H1 (cell line): ENCODE results near the gene SPSB1. TPM values are rescaled to one million over a fixed set of nuclear protein-coding genes. Genes with fewer than 3 reads are reported as not detected.

ENCODE experiments used
- CTCF ChIA-PET: fragments of 300-600 bp; sonication (Branson Sonifier 250); formaldehyde crosslinking; loops from one replicate; lab custom pipeline; 2021; ENCODE audit not compliant: partially characterized antibody; lab: Charles Lee
- POLR2A ChIA-PET: fragments of 300-600 bp; sonication (Branson Sonifier 250); formaldehyde crosslinking; loops from one replicate; lab custom pipeline; 2021; ENCODE audit warnings: inconsistent platforms; ENCODE audit not compliant: partially characterized antibody; lab: Charles Lee
- DNase-seq, 2 experiments: peaks; one replicate each; pipeline versions ENCODE4 v3.0.0 to v3.0.0-alpha.2; 2010 to 2022; ENCODE audit warnings: low spot score in 2 of 2, low read depth in 1 of 2, mixed read lengths in 1 of 2
- FAIRE-seq: peaks from 2 replicates; lab custom pipeline; 2011; peaks lifted over from hg19 to GRCh38; lab: Jason Lieb, UNC
- H2AFZ ChIP-seq: 2 replicates; pipeline ENCODE4 v1.8.1; 2012; ENCODE audit warnings: low read length, inconsistent platforms
- H2AK5ac ChIP-seq: 2 replicates; pipeline ENCODE4 v1.6.1; 2013; ENCODE audit warnings: low read depth, low read length
- H2BK120ac ChIP-seq: replicated peaks from 2 replicates; pipeline ENCODE3; 2013; ENCODE audit warnings: low read depth, low read length, inconsistent platforms
- H2BK12ac ChIP-seq: 2 replicates; pipeline ENCODE4 v1.6.1; 2013; ENCODE audit warnings: low read depth, low read length
- H2BK15ac ChIP-seq: 2 replicates; pipeline ENCODE4 v1.6.1; 2013; ENCODE audit warnings: low read length
- H2BK20ac ChIP-seq: 2 replicates; pipeline ENCODE4 v1.6.1; 2013; ENCODE audit warnings: low read length
- H2BK5ac ChIP-seq: 2 replicates; pipeline ENCODE4 v1.6.1; 2013; ENCODE audit warnings: low read depth, low read length
- H3K14ac ChIP-seq: 2 replicates; pipeline ENCODE4 v1.6.1; 2013; ENCODE audit warnings: inconsistent platforms; ENCODE audit not compliant: insufficient read length
- H3K18ac ChIP-seq: 2 replicates; pipeline ENCODE4 v1.6.1; 2013; ENCODE audit warnings: low read length; ENCODE audit errors: extremely low read depth
- H3K23ac ChIP-seq: 2 replicates; pipeline ENCODE4 v1.6.1; 2013; ENCODE audit warnings: inconsistent platforms; ENCODE audit not compliant: insufficient read length
- H3K23me2 ChIP-seq: 2 replicates; pipeline ENCODE4 v1.6.1; 2013; ENCODE audit warnings: low read depth, low read length
- H3K27ac ChIP-seq: 2 replicates; pipeline ENCODE4 v1.6.1; 2011; ENCODE audit warnings: low read depth, low read length, inconsistent platforms
- H3K27me3 ChIP-seq, 4 experiments: replicated peaks in 1 of 4; 1 replicate in 1 of 4; 2 replicates in 3 of 4; pipeline versions ENCODE4 v1.6.1 to v1.8.1; 2011 to 2013; ENCODE audit warnings: low read length in 3 of 4, mild to moderate bottlenecking in 3 of 4, inconsistent platforms in 2 of 4, mixed read lengths in 2 of 4, moderate library complexity in 1 of 4; ENCODE audit not compliant: control insufficient read depth in 3 of 4, insufficient read depth in 3 of 4; ENCODE audit errors: extremely low read depth in 1 of 4
- H3K36me3 ChIP-seq, 4 experiments: 2 replicates each; pipeline versions ENCODE4 v1.6.1 to v1.8.1; 2011 to 2013; ENCODE audit warnings: mild to moderate bottlenecking in 4 of 4, low read length in 3 of 4, moderate library complexity in 2 of 4, control low read depth in 1 of 4, inconsistent platforms in 1 of 4; ENCODE audit not compliant: insufficient read depth in 4 of 4, control insufficient read depth in 2 of 4
- H3K4ac ChIP-seq: replicated peaks from 2 replicates; pipeline ENCODE3; 2013; ENCODE audit warnings: low read length, low read depth, mixed read lengths, inconsistent platforms; ENCODE audit not compliant: insufficient read length
- H3K4me1 ChIP-seq, 4 experiments: replicated peaks in 1 of 4; 1 replicate in 1 of 4; 2 replicates in 3 of 4; pipeline versions ENCODE4 v1.6.1 to v1.8.1; 2011 to 2013; ENCODE audit warnings: low read length in 3 of 4, inconsistent platforms in 2 of 4, mixed read lengths in 1 of 4; ENCODE audit not compliant: insufficient read depth in 4 of 4, control insufficient read depth in 3 of 4
- H3K4me2 ChIP-seq, 2 experiments: 2 replicates each; pipeline versions ENCODE4 v1.6.1 to v1.8.1; 2011 to 2013; ENCODE audit warnings: low read depth in 2 of 2, low read length in 2 of 2, control low read depth in 1 of 2, inconsistent platforms in 1 of 2, mild to moderate bottlenecking in 1 of 2; ENCODE audit not compliant: insufficient read depth in 1 of 2
- H3K4me3 ChIP-seq, 4 experiments: fragments of 200-600, 300-600 bp in 1 of 4; sonication (generic), shearing (Covaris generic), sonication (Bioruptor Twin) in 1 of 4; 2 replicates each; pipeline versions ENCODE4 v1.5.1 to v1.8.1; 2011 to 2016; ENCODE audit warnings: low read length in 4 of 4, low read depth in 3 of 4, control low read depth in 2 of 4, inconsistent platforms in 2 of 4, mild to moderate bottlenecking in 2 of 4, mixed read lengths in 1 of 4, moderate library complexity in 1 of 4; ENCODE audit not compliant: insufficient read depth in 2 of 4; ENCODE audit errors: extremely low read depth in 1 of 4
- H3K56ac ChIP-seq: replicated peaks from 2 replicates; pipeline ENCODE3; 2013; ENCODE audit warnings: low read depth, mild to moderate bottlenecking, mixed read lengths, low read length, inconsistent platforms; ENCODE audit not compliant: insufficient read length
- H3K79me1 ChIP-seq: 2 replicates; pipeline ENCODE4 v1.6.1; 2013; ENCODE audit warnings: low read depth, low read length, control low read depth
- H3K79me2 ChIP-seq, 2 experiments: 2 replicates each; pipeline versions ENCODE4 v1.6.1 to v1.8.1; 2012 to 2013; ENCODE audit warnings: low read length in 2 of 2, mild to moderate bottlenecking in 2 of 2, inconsistent platforms in 1 of 2; ENCODE audit not compliant: insufficient read depth in 2 of 2, control insufficient read depth in 1 of 2
- H3K9ac ChIP-seq, 4 experiments: replicated peaks in 1 of 4; 1 replicate in 1 of 4; 2 replicates in 3 of 4; pipeline versions ENCODE4 v1.6.1 to v1.8.1; 2011 to 2013; ENCODE audit warnings: low read depth in 3 of 4, low read length in 3 of 4, control low read depth in 2 of 4, mild to moderate bottlenecking in 2 of 4, moderate library complexity in 2 of 4, inconsistent platforms in 1 of 4; ENCODE audit errors: extremely low read depth in 1 of 4
- H3K9me3 ChIP-seq, 2 experiments: 2 replicates each; pipeline versions ENCODE4 v1.6.1 to v1.8.1; 2012 to 2013; ENCODE audit warnings: mild to moderate bottlenecking in 2 of 2, moderate library complexity in 2 of 2, control low read depth in 1 of 2, inconsistent platforms in 1 of 2, low read depth in 1 of 2, low read length in 1 of 2, mixed read lengths in 1 of 2; ENCODE audit not compliant: insufficient read depth in 2 of 2
- H4K20me1 ChIP-seq, 2 experiments: replicated peaks in 1 of 2; 2 replicates each; pipeline versions ENCODE3 to v1.8.1; 2011 to 2013; ENCODE audit warnings: inconsistent platforms in 2 of 2, low read length in 2 of 2, mild to moderate bottlenecking in 1 of 2; ENCODE audit not compliant: insufficient read depth in 2 of 2, control insufficient read depth in 1 of 2
- H4K5ac ChIP-seq: 2 replicates; pipeline ENCODE4 v1.6.1; 2013; ENCODE audit warnings: low read length, low read depth, mixed read lengths, inconsistent platforms; ENCODE audit not compliant: insufficient read length
- H4K8ac ChIP-seq: 2 replicates; pipeline ENCODE4 v1.8.0; 2013; ENCODE audit warnings: mild to moderate bottlenecking, moderate library complexity, low read length, inconsistent platforms; ENCODE audit not compliant: insufficient read depth; ENCODE audit errors: extremely low read depth
- H4K91ac ChIP-seq: replicated peaks from 2 replicates; pipeline ENCODE3; 2013; ENCODE audit warnings: low read length, mixed read lengths, inconsistent platforms; ENCODE audit not compliant: insufficient read length
- BACH1 ChIP-seq: IDR thresholded peaks from 2 replicates; pipeline ENCODE4 v1.6.1; 2012; ENCODE audit warnings: low read length, improper control_type of control experiment
- BRCA1 ChIP-seq: IDR thresholded peaks from 2 replicates; pipeline ENCODE4 v1.6.1; 2012; ENCODE audit warnings: low read depth, low read length, improper control_type of control experiment
- CEBPB ChIP-seq: IDR thresholded peaks from 2 replicates; pipeline ENCODE4 v1.6.1; 2012; ENCODE audit warnings: low read depth, low read length
- CHD2 ChIP-seq: IDR thresholded peaks from 2 replicates; pipeline ENCODE4 v1.6.1; 2012; ENCODE audit warnings: low read length, improper control_type of control experiment
- CTBP2 ChIP-seq: IDR thresholded peaks from 2 replicates; pipeline ENCODE4 v1.7.0; 2011; ENCODE audit warnings: borderline replicate concordance, mild to moderate bottlenecking, moderate library complexity, mixed read lengths, low read length; ENCODE audit not compliant: insufficient read depth, insufficient read length
- EGR1 ChIP-seq: IDR thresholded peaks from 2 replicates; pipeline ENCODE4 v1.6.1; 2011; ENCODE audit warnings: low read depth, low read length, borderline replicate concordance
- RFX5 ChIP-seq: IDR thresholded peaks from 2 replicates; pipeline ENCODE4 v1.6.1; 2011; ENCODE audit warnings: low read depth, low read length, improper control_type of control experiment, borderline replicate concordance
- YY1 ChIP-seq: IDR thresholded peaks from 2 replicates; pipeline ENCODE4 v1.6.1; 2011; ENCODE audit warnings: low read depth, mild to moderate bottlenecking, low read length
- WGBS, 2 experiments: shearing (Covaris generic) in 1 of 2; methylation state at CpG; one replicate each; pipeline versions ENCODE4 v1.1.6 to v1.1.7; 2013 to 2015; ENCODE audit warnings: low lambda C conversion rate in 2 of 2, mixed read lengths in 2 of 2, inconsistent platforms in 1 of 2, low coverage in 1 of 2, missing lambda C conversion rate in 1 of 2; ENCODE audit not compliant: insufficient replicate concordance in 2 of 2, insufficient coverage in 1 of 2, insufficient read length in 1 of 2; ENCODE audit errors: extremely low coverage in 1 of 2, missing lambda C conversion rate in 1 of 2; 5-methylcytosine and 5-hydroxymethylcytosine counted together
- polyA plus RNA-seq, 7 experiments: library from polyadenylated mRNA; depleted of rRNA in 3 of 7; stranded (reverse) in 5 of 7; unstranded in 2 of 7; fragments of >200 nt in 5 of 7; fragments of 200-250 nt in 2 of 7; gene quantifications; 1 replicate in 5 of 7; 2 replicates in 1 of 7; 4 replicates in 1 of 7; pipeline versions ENCODE4 v1.2.1 to v1.2.3, GENCODE V29; 2011 to 2013; ENCODE audit warnings: missing spikeins in 2 of 7, mixed read lengths in 2 of 7
- total RNA-seq: library from RNA; stranded (reverse); fragmentation: NEBNext Ultra II Directional; extraction: Animal tissue kit (Norgen Biotek cat#: 25700); gene quantifications from 2 replicates; pipeline ENCODE4 v1.2.1, GENCODE V29; 2021
- TF ChIP-seq, protein P1 (sequence below): IDR thresholded peaks from 2 replicates; pipeline ENCODE4 v1.6.1; 2012; ENCODE audit warnings: low read length, inconsistent platforms

Gene SPSB1
- total and polyA plus RNA-seq, 2 of the 8 experiments (the other 6 are each of a cell fraction or from before 2014, with no cell fraction given) = 5.3 to 6.4 TPM

- Histone ChIP-seq H3K14ac (no peak overlapping the region), H3K27me3 (no peaks in the 10 kb centered on the region), H3K18ac (no peak overlapping the region), H2BK20ac (no peak overlapping the region), H3K79me1 (no peaks in the 10 kb centered on the region), H3K36me3 (no peaks in the 10 kb centered on the region), H3K56ac (no peak overlapping the region), H2AFZ (no peak overlapping the region), H3K27ac (no peak overlapping the region), H3K23me2 (no peaks in the 10 kb centered on the region; the same call in 1 of the 2 replicates), H3K23ac (no peak overlapping the region), H2BK12ac (peak overlapping the region; percentile 31; the same call in 1 of the 2 replicates), H3K4ac (no peak overlapping the region), H2BK120ac (no peak overlapping the region), H4K8ac (no peak overlapping the region), H2BK15ac (peak overlapping the region; percentile 63; the same call in 1 of the 2 replicates), H3K4me3 (no peak overlapping the region), H3K9me3 (no peaks in the 10 kb centered on the region; a peak in 1 of 4 replicates), H3K79me2 (no peaks in the 10 kb centered on the region), H2BK5ac (no peak overlapping the region), H3K9ac (no peak overlapping the region), H3K4me2 (no peak overlapping the region), H3K4me1 (peaks cover 0 to 12% (median 8%) of the 10 kb centered on the region in 4 experiments; a peak in 6 of 7 replicates), H4K20me1 (no peaks in the 10 kb centered on the region), H4K91ac (no peak overlapping the region), H2AK5ac (peak overlapping the region; percentile 28; the same call in 1 of the 2 replicates), H4K5ac (no peak overlapping the region)
- 80% methylated on average over 17 of the region's 19 CpGs; no CpG with 5 or more reads in 1 of the 2 experiments for WGBS, 2 experiments
- POLR2A ChIA-PET = interaction anchor here (1.5 kb wide), 1 partner anchor 11 kb away, joined by 4 read pairs; no protein-coding TSS in a partner anchor
- no peak for TF ChIP-seq BRCA1
- TF ChIP-seq CHD2 = no peak
- no peak for TF ChIP-seq BACH1
- TF ChIP-seq, protein P1, sequence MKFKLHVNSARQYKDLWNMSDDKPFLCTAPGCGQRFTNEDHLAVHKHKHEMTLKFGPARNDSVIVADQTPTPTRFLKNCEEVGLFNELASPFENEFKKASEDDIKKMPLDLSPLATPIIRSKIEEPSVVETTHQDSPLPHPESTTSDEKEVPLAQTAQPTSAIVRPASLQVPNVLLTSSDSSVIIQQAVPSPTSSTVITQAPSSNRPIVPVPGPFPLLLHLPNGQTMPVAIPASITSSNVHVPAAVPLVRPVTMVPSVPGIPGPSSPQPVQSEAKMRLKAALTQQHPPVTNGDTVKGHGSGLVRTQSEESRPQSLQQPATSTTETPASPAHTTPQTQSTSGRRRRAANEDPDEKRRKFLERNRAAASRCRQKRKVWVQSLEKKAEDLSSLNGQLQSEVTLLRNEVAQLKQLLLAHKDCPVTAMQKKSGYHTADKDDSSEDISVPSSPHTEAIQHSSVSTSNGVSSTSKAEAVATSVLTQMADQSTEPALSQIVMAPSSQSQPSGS = no peak
- no peak for TF ChIP-seq RFX5
- TF ChIP-seq CEBPB = no peak
- TF ChIP-seq YY1 = no peak
- no peak for TF ChIP-seq CTBP2
- no peak for TF ChIP-seq EGR1
- no peak for FAIRE-seq
- DNase-seq = no peak
- CTCF ChIA-PET = interaction anchor here (0.7 to 6.6 kb wide), 10 partner anchors 9 to 276 kb away, joined by 3 to 61 read pairs (median 4); no protein-coding TSS in a partner anchor
These were observed 11.4 kb upstream of the SPSB1 start for GRCh38 chr1:9281071-9281827.
